Epithelial cell of prostate (primary cell): ENCODE measurements around the gene RASA4B.
"Not testable (repeated sequence)": the region's sequence is repeated elsewhere in the genome, so short reads cannot be mapped to it uniquely, and the experiment has no call there.

ENCODE experiments used
- DNase-seq: peaks from one replicate; pipeline ENCODE4 v3.0.0-alpha.2; 2011; ENCODE audit warnings: low read depth, low spot score
- H3K27ac ChIP-seq: fragments of 450-650 bp; 2 replicates; pipeline ENCODE4 v1.5.1; 2017; ENCODE audit warnings: mild to moderate bottlenecking

Gene RASA4B

GRCh38 chr7:102478314-102479208 lies 39.0 kb downstream of the RASA4B start, which contains the start of gene POLR2J:
TSS of gene POLR2J (minus strand) at chr7:102478922. CDS start at chr7:102478860, 62 bp downstream.
- H3K27ac ChIP-seq, DNase-seq: not testable (repeated sequence)

GRCh38 chr7:102474736-102475435 lies 42.7 kb downstream of the RASA4B start:
- not testable (repeated sequence) for H3K27ac ChIP-seq, DNase-seq

GRCh38 chr7:102474116-102474515 lies 43.5 kb downstream of the RASA4B start:
- not testable (repeated sequence) for DNase-seq, H3K27ac ChIP-seq

GRCh38 chr7:102473271-102473991 lies 44.1 kb downstream of the RASA4B start:
- H3K27ac ChIP-seq, result no peak overlapping the region
- DNase-seq, result no peak

GRCh38 chr7:102472126-102473041 lies 45.2 kb downstream of the RASA4B start:
- no peak for DNase-seq
- no peak overlapping the region for H3K27ac ChIP-seq

- no peak overlapping the region for H3K27ac ChIP-seq
- no peak for DNase-seq
Observed at GRCh38 chr7:102471791-102472125, 45.8 kb downstream of the RASA4B start.

GRCh38 chr7:102469972-102470825 lies 47.4 kb downstream of the RASA4B start:
- no peak for DNase-seq
- no peak overlapping the region for H3K27ac ChIP-seq

GRCh38 chr7:102469351-102469971 lies 48.1 kb downstream of the RASA4B start:
- no peak overlapping the region for H3K27ac ChIP-seq
- no peak for DNase-seq

GRCh38 chr7:102468478-102469350 lies 48.9 kb downstream of the RASA4B start:
- no peak overlapping the region for H3K27ac ChIP-seq
- DNase-seq, result no peak

GRCh38 chr7:102467581-102468477 lies 49.7 kb downstream of the RASA4B start:
- no peak for DNase-seq
- H3K27ac ChIP-seq, result no peak overlapping the region

GRCh38 chr7:102466097-102466496 lies 51.5 kb downstream of the RASA4B start:
- H3K27ac ChIP-seq, result no peak overlapping the region
- no peak for DNase-seq

- H3K27ac ChIP-seq, result no peak within 1 kb of the TSS
- DNase-seq, result no peak
Observed at GRCh38 chr7:102464577-102465280, 52.8 kb downstream of the RASA4B start, which contains the start of the genes ALKBH4 and LRWD1. TSS of gene ALKBH4 (minus strand) at chr7:102464863. CDS start at chr7:102464836, 27 bp downstream. TSS of gene LRWD1 (plus strand) at chr7:102464984. CDS start at chr7:102465081, 97 bp downstream.

GRCh38 chr7:102463841-102464576 lies 53.6 kb downstream of the RASA4B start:
- no peak for DNase-seq
- no peak overlapping the region for H3K27ac ChIP-seq

- H3K27ac ChIP-seq, result no peak overlapping the region
- no peak for DNase-seq
Observed at GRCh38 chr7:102460467-102460866, 57.1 kb downstream of the RASA4B start.
